Measurements from ENCODE around the gene PIK3C2A. TPM values are rescaled to one million over a fixed set of nuclear protein-coding genes. Genes with fewer than 3 reads are reported as not detected.

The PIK3C2A gene
- total and polyA plus RNA-seq, 10 of the 15 experiments (the other 5 are each of a cell fraction or from before 2014, with no cell fraction given): 1.6 to 20.6 (median 9.1) TPM

- peaks cover 3% of the 10 kb centered on the region for H3K4me1 ChIP-seq (ENCODE audit: control insufficient read depth, insufficient read depth, low read length)
- RAD21 ChIA-PET (ENCODE audit: unreplicated experiment): no interaction called here
- no peak for FAIRE-seq
- in situ Hi-C loops (cut with MboI) (no loop called here), intact Hi-C loops (cut with micrococcal nuclease; ENCODE audit: unreplicated experiment) (no loop called here)
- H3K4me2 ChIP-seq (ENCODE audit: control insufficient read depth, insufficient read depth): no peak overlapping the region
- SMC1A ChIA-PET (ENCODE audit: uncharacterized antibody, unreplicated experiment): interaction anchor here (2.3 kb wide), 1 partner anchor 20 kb away, joined by 5 read pairs; no protein-coding TSS in a partner anchor
- ATAC-seq: no peak
- WGBS (ENCODE audit: insufficient coverage, insufficient replicate concordance, low lambda C conversion rate, missing lambda C conversion rate): 0% methylated on average over 1 of the region's 1 CpG
- H3K9ac ChIP-seq (ENCODE audit: control insufficient read depth, insufficient read depth, low read length): no peak overlapping the region
- H3K9me3 ChIP-seq (replicated peaks; ENCODE audit: control insufficient read depth, insufficient read depth, low read length): no peaks in the 10 kb centered on the region; the same call in 1 of the 3 replicates
- no peak overlapping the region for H2AFZ ChIP-seq (ENCODE audit: control insufficient read depth, low read depth, low read length)
- CTCF ChIA-PET: interaction anchor here (1.1 to 1.6 kb wide), 2 partner anchors 11 to 19 kb away, joined by 3 to 6 read pairs; no protein-coding TSS in a partner anchor
- peaks cover 14% of the 10 kb centered on the region for H3K79me2 ChIP-seq (ENCODE audit: control insufficient read depth, insufficient read depth, low read length)
- no peak overlapping the region for H3K4me3 ChIP-seq
- no peak for TF ChIP-seq EZH2 (IDR thresholded peaks at IDR 0.05; ENCODE audit: borderline replicate concordance, control insufficient read depth, low read depth, low read length)
- TF ChIP-seq SPI1 (IDR thresholded peaks at IDR 0.05; ENCODE audit: borderline replicate concordance, insufficient read depth, low read depth, low read length): peak; percentile 11; the same call in 1 of the 2 replicates
- no peak overlapping the region for H3K27ac ChIP-seq (ENCODE audit: control insufficient read depth, insufficient read depth)
- no peaks in the 10 kb centered on the region for H3K36me3 ChIP-seq (ENCODE audit: control insufficient read depth in 2 of 2, insufficient read depth in 2 of 2, low read length in 1 of 2)
- no peaks in the 10 kb centered on the region for H4K20me1 ChIP-seq (ENCODE audit: control insufficient read depth, insufficient read depth)
- H3K27me3 ChIP-seq (replicated peaks in 1 of 2; ENCODE audit: control insufficient read depth in 2 of 2, insufficient read depth in 2 of 2, low read length in 1 of 2): no peaks in the 10 kb centered on the region
- BruUV-seq (replicated peaks): no TSS peak
- POLR2A ChIA-PET: interaction anchor here (1.7 kb wide), 1 partner anchor 25 kb away, joined by 3 read pairs; no protein-coding TSS in a partner anchor
- no peak for DNase-seq (ENCODE audit: low read depth, low spot score)
Observed at GRCh38 chr11:17211286-17211685, 3.5 kb upstream of the PIK3C2A start.

DNA sequence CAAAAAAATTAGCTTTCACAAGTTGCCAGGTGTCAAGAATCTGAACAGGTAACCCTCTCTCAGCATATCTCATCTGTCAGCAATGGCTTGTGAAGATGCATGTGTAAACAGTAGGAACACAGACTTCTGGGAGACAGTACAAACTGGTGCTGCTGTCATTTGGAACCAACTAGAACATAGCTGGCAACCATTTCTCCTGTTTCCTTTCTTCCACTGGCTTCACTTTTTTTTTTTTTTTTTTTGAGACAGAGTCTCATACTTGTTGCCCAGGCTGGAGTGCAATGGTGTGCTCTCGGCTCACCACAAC is 2.1 kb upstream of the PIK3C2A start:
- intact Hi-C loops (cut with micrococcal nuclease; ENCODE audit: unreplicated experiment): loop anchor here (2.0 to 10.0 kb wide), 2 partner anchors 133 to 265 kb away; partner anchors contain the start of gene RPS13
- in situ Hi-C loops (cut with MboI): no loop called here
- no peak overlapping the region for H3K4me3 ChIP-seq
- WGBS (ENCODE audit: insufficient coverage, insufficient replicate concordance, low lambda C conversion rate, missing lambda C conversion rate): 100% methylated on average over 1 of the region's 1 CpG
- SMC1A ChIA-PET (ENCODE audit: uncharacterized antibody, unreplicated experiment): interaction anchor here (1.2 to 2.3 kb wide), 2 partner anchors 18 to 54 kb away, joined by 3 to 5 read pairs; no protein-coding TSS in a partner anchor
- H2AFZ ChIP-seq (ENCODE audit: control insufficient read depth, low read depth, low read length): no peak overlapping the region
- TF ChIP-seq, protein P1, sequence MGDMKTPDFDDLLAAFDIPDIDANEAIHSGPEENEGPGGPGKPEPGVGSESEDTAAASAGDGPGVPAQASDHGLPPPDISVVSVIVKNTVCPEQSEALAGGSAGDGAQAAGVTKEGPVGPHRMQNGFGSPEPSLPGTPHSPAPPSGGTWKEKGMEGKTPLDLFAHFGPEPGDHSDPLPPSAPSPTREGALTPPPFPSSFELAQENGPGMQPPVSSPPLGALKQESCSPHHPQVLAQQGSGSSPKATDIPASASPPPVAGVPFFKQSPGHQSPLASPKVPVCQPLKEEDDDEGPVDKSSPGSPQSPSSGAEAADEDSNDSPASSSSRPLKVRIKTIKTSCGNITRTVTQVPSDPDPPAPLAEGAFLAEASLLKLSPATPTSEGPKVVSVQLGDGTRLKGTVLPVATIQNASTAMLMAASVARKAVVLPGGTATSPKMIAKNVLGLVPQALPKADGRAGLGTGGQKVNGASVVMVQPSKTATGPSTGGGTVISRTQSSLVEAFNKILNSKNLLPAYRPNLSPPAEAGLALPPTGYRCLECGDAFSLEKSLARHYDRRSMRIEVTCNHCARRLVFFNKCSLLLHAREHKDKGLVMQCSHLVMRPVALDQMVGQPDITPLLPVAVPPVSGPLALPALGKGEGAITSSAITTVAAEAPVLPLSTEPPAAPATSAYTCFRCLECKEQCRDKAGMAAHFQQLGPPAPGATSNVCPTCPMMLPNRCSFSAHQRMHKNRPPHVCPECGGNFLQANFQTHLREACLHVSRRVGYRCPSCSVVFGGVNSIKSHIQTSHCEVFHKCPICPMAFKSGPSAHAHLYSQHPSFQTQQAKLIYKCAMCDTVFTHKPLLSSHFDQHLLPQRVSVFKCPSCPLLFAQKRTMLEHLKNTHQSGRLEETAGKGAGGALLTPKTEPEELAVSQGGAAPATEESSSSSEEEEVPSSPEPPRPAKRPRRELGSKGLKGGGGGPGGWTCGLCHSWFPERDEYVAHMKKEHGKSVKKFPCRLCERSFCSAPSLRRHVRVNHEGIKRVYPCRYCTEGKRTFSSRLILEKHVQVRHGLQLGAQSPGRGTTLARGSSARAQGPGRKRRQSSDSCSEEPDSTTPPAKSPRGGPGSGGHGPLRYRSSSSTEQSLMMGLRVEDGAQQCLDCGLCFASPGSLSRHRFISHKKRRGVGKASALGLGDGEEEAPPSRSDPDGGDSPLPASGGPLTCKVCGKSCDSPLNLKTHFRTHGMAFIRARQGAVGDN (IDR thresholded peaks at IDR 0.05): no peak
- TF ChIP-seq NR2F1 (conservative IDR thresholded peaks at IDR 0.05) (no peak), DPF2 (IDR thresholded peaks at IDR 0.05) (no peak), SP1 (IDR thresholded peaks at IDR 0.05; ENCODE audit: low read depth, low read length) (no peak)
- ATAC-seq (no peak), FAIRE-seq (no peak), DNase-seq (ENCODE audit: low read depth, low spot score) (no peak)
- no peaks in the 10 kb centered on the region for H4K20me1 ChIP-seq (ENCODE audit: control insufficient read depth, insufficient read depth)
- no TSS peak for BruUV-seq (replicated peaks)
- H3K9me3 ChIP-seq (replicated peaks; ENCODE audit: control insufficient read depth, insufficient read depth, low read length): no peaks in the 10 kb centered on the region; the same call in 1 of the 3 replicates
- H3K4me2 ChIP-seq (ENCODE audit: control insufficient read depth, insufficient read depth): no peak overlapping the region
- no peaks in the 10 kb centered on the region for H3K36me3 ChIP-seq (ENCODE audit: control insufficient read depth in 2 of 2, insufficient read depth in 2 of 2, low read length in 1 of 2)
- no peak overlapping the region for H3K9ac ChIP-seq (ENCODE audit: control insufficient read depth, insufficient read depth, low read length)
- peaks cover 3% of the 10 kb centered on the region for H3K4me1 ChIP-seq (ENCODE audit: control insufficient read depth, insufficient read depth, low read length)
- RAD21 ChIA-PET (ENCODE audit: unreplicated experiment): interaction anchor here (0.8 to 1.3 kb wide), 3 partner anchors 9 to 273 kb away, joined by 3 to 9 read pairs (median 5); partner anchors contain the start of gene NUCB2
- H3K79me2 ChIP-seq (ENCODE audit: control insufficient read depth, insufficient read depth, low read length): peaks cover 14% of the 10 kb centered on the region
- POLR2A ChIA-PET: interaction anchor here (0.7 to 1.7 kb wide), 6 partner anchors 11 to 67 kb away, joined by 3 to 8 read pairs (median 4); partner anchors contain the start of gene NUCB2
- H3K27ac ChIP-seq (ENCODE audit: control insufficient read depth, insufficient read depth): no peak overlapping the region
- no peaks in the 10 kb centered on the region for H3K27me3 ChIP-seq (replicated peaks in 1 of 2; ENCODE audit: control insufficient read depth in 2 of 2, insufficient read depth in 2 of 2, low read length in 1 of 2)
- CTCF ChIA-PET: interaction anchor here (0.7 to 1.5 kb wide), 3 partner anchors 144 to 424 kb away, joined by 3 read pairs; no protein-coding TSS in a partner anchor

Measured in GM12878 (cell line).